GM12891 (cell line): ENCODE results near the gene KLK14.

Experiments used
- DNase-seq: peaks from one replicate; pipeline ENCODE4 v3.0.0; 2011; ENCODE audit warnings: low spot score; ENCODE audit not compliant: insufficient read length
- FAIRE-seq: peaks from 2 replicates; lab custom pipeline; 2011; peaks lifted over from hg19 to GRCh38; lab: Jason Lieb, UNC
- PAX5 ChIP-seq: IDR thresholded peaks from 2 replicates; pipeline ENCODE4 v1.6.1; 2011; ENCODE audit warnings: low read length, moderate library complexity, mild to moderate bottlenecking; ENCODE audit not compliant: insufficient read depth, severe bottlenecking
- POLR2A ChIP-seq: IDR thresholded peaks from 2 replicates; pipeline ENCODE4 v1.6.1; 2011; ENCODE audit warnings: low read depth, low read length, control low read depth
- POLR2AphosphoS5 ChIP-seq: IDR thresholded peaks from 2 replicates; pipeline ENCODE4 v1.6.1; 2011; ENCODE audit warnings: low read depth, low read length, control low read depth
- POU2F2 ChIP-seq: IDR thresholded peaks from 2 replicates; pipeline ENCODE4 v1.6.1; 2011; ENCODE audit warnings: low read depth, mild to moderate bottlenecking, control low read depth, low read length, moderate library complexity
- SPI1 ChIP-seq: IDR thresholded peaks from 2 replicates; pipeline ENCODE4 v1.6.1; 2011; ENCODE audit warnings: low read depth, low read length, control low read depth
- TAF1 ChIP-seq: IDR thresholded peaks from 2 replicates; pipeline ENCODE4 v1.6.1; 2011; ENCODE audit warnings: low read depth, low read length, control low read depth

KLK14 gene

DNA sequence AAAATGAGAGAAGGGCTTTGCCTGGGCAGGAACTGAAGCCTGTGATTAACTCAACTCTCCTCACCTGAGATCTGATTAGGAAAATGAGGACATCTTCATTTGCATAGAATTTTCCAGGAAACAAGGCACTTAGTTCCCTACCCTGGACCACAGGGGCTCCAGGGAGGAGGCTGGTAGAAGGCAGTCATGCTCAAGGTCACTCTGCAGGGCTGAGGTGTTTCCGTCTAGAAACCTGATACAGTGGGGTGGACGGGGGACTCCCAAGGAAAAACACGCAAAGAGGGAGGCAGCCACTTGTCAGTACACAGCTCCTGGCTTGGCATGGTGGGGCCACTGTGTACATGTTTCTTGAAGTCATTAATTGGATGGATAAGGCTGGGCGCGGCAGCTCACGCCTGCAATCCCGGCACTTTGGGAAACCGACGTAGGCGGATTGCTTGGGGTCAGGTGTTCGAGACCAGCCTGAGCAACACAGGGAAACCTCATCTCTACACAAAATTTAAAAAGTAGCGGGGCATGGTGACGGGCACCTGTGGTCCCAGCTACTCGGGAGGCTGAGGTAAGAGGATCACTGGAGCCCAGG is 6.0 kb downstream of the KLK14 start:
- FAIRE-seq (no peak), DNase-seq (no peak)
- no peak for TF ChIP-seq PAX5
- no peak for TF ChIP-seq POLR2AphosphoS5
- TF ChIP-seq SPI1: no peak
- TF ChIP-seq POU2F2: no peak
- no peak for TF ChIP-seq TAF1
- TF ChIP-seq POLR2A: no peak

DNA sequence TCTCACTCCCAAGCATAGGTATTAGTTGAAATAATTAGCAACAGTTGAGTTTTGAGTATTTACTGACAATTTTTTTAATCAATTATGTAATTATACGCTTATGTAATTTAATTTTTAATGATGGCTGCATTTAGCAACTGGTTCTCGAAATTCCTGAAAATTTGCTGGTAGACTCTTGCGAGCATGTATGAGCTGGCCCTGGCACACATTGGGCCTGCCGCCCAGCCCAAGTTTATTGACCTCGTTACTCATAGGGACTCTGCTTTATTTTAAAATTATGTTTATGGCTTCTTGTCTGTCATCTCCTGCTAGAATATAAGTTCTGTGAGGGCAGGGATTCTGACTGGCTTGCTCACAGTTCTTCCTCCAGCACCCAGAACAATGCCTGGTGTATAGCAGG is 6.7 kb downstream of the KLK14 start:
- no peak for DNase-seq
- TF ChIP-seq POU2F2 (no peak), POLR2AphosphoS5 (no peak), TAF1 (no peak), SPI1 (no peak), PAX5 (no peak), POLR2A (no peak)
- FAIRE-seq: no peak

DNA sequence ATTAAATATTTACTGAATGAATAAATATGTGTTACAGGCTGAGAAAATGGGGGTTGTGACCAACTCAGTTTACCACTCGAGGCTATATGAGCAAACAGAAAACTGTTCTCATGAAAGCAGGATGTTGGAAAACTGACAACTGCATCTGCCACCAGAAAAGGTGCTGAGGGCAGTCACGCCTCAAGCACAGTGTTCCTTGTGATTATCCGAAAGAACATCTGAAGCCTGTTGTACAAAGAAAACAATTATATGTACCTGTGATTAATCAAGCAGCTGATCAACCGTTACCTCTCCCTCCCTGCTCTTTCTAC is 11.6 kb downstream of the KLK14 start:
- FAIRE-seq (no peak), DNase-seq (no peak)
- TF ChIP-seq PAX5 (no peak), POU2F2 (no peak), TAF1 (no peak), POLR2AphosphoS5 (no peak), SPI1 (no peak), POLR2A (no peak)

DNA sequence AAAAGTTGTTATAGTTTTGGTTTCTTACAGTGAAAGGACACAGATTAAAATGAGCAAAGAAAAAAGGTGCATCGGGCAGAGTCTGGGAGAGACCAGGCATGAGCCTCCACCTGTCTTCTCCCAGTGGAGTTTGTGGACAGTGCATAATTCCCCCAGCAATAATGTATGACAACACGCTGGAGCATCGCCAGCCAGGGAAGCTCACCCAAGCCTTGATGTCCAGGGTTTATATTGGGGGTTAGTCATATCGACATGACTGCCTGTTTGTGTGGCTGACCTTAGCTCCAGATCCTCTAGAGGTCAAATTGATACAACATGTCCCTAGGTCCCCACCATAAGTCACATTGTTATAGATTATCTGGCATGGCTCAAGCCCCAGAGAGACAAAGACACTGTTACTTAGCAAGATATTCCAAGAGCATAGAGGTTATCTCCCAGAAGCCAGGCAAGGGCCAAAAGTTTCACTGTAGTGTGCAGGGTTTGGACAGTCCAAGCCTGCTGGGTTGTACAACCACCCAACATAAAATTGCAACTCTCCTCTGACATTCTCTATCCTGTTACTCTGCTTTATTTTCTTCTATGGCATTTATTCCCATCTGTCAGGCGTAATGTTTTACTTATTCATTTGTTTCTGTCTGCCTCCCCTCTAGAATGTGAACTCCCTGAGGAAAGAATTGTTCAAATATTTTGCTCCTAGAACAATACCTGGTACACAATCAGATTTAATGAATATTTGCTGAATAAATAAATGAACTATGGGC is 12.2 kb downstream of the KLK14 start:
- TF ChIP-seq POLR2AphosphoS5 (no peak), POLR2A (no peak), SPI1 (no peak)
- FAIRE-seq (no peak), DNase-seq (no peak)

DNA sequence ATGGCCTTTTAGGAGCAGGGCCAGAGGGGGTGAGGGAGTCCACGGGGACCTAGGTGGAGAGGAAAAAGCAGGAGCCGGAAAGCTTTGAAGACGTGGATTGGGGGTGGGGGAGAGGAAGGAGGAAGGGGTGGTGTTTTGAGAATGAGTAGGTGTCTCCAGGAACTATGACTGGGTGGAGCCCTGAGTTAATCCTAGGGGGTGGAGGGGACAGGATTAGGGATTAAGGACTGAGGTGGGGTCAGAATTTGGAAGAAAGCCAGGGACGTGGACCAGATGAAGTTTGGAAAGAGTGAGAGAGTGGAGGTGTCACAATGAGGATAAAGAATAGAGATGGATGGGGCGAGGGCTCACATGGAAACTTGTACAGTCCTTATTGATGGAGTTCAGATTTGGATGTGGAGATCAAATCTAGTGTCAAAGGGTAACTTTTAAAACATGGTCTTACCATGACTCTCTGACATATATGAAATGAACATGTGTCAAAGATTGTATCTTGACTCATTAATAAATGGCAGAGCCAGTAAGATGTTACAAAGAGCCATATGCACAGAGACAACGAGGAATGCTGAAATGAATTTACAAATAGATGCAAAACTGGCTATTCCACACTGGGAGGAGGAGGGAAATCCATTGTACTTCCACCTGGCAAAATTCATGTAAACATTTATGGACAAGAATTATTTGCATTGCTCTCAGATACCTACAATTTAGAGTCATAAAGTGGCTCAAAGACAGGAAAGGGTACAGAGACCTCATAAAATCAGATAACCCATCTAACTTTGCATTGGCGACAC is 16.1 kb downstream of the KLK14 start:
- no peak for FAIRE-seq
- TF ChIP-seq SPI1 (no peak), POLR2A (no peak), POLR2AphosphoS5 (no peak), TAF1 (no peak), POU2F2 (no peak), PAX5 (no peak)

DNA sequence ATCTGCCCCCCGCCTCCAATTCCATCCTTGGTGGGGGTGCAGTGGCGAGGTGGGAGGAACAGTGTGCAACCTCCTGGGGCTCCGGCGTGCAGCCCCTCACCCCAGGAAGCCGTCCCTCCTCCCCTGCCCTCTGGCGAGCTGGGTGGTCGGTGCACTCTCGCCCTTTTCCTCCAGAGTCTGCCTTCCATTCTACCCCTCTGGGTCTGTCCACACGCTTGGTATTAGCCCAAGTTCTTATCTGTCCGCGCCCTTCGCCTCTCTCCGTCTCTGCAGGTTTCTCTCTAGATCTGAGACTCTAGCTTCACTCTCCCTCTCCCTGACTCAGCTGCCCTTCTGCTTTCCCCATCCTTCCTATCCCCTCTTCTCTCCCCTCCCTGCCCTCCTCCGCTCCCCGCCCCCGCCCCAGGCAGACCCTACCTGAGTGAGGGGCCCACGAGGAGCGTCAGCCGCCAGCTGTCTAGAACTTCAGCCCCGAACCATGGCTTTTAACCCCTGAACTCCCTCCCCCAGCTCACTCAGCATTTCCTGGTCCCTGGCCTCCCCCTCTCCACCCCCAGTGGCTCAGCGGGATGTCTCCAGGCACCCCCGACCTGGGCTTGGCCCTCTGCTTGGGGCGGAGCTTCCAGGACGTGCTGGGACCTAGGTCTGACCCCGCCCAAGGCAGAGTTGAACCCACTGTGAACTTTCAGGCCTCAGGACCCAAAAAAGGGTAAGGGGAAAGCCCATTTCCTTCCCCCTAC is 17.3 kb downstream of the KLK14 start:
- no peak for DNase-seq
- FAIRE-seq: no peak
- TF ChIP-seq POU2F2: no peak
- no peak for TF ChIP-seq PAX5
- TF ChIP-seq POLR2AphosphoS5: no peak
- no peak for TF ChIP-seq TAF1
- no peak for TF ChIP-seq SPI1
- no peak for TF ChIP-seq POLR2A

More for the DNA sequence above, 16.1 kb downstream of the KLK14 start:
- no peak for DNase-seq

DNA sequence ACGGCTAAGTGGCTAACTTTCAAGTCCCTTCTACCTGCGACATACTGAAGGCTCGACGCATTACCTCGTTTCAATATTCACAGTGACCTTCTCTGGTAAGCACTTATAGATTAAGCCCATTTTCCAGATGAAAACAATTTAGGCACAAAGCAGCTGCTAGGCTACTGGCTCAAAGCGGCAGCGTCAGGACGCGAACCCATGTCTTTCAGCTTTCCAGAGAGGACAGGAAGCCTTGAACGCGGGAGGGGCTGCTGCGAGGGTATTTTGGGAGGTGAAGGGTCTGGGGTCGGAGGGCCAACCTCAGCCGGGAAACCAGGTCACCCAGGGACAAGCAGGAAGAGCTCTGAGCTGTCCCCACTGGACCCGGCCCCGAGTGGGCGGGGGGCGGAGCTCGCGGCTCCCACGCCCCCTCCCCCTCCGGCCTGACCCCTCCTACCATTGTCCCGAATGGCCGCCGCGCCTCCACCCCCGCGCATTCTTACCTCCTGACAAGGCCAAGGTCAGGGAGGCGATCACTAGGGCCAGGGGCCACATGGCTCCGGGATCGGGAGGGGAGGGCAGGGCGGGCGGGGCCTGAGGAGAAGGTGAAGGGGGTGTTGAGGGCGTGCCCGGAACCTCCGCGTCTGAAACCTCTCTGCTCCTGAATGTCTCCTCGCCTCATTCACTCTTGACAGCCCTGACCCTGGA is 18.0 kb downstream of the KLK14 start, which contains the start of gene KLK13:
Gene KLK13 (minus strand): TSS at position 559 of the 687 bp plus-strand sequence. CDS start 25 bp downstream, at position 534.
- FAIRE-seq (no peak), DNase-seq (no peak)
- no peak for TF ChIP-seq POU2F2
- TF ChIP-seq TAF1: no peak
- no peak for TF ChIP-seq PAX5
- TF ChIP-seq POLR2AphosphoS5: no peak
- TF ChIP-seq POLR2A: no peak
- TF ChIP-seq SPI1: no peak

DNA sequence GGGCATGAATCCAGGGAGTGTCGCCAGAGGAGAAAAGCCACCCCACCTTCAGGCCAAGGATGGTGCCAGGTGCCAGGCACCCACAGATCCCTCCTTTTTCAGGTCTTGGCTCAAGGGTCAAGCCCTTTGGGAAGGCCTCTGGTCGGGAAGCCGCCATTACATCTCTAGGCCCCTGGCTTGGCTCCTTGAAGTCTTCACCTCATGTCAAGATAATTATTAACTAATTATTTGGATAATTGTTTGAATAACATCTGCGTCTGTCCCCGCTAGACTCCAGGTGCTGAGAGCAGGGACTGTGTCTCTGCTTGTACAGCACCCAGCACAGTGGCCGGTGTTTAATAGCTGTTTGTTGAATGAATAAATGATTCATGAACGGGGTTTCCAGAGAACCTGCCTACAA is 19.0 kb downstream of the KLK14 start:
- TF ChIP-seq PAX5 (no peak), POU2F2 (no peak), POLR2AphosphoS5 (no peak), TAF1 (no peak), POLR2A (no peak), SPI1 (no peak)
- FAIRE-seq: no peak
- DNase-seq: no peak

DNA sequence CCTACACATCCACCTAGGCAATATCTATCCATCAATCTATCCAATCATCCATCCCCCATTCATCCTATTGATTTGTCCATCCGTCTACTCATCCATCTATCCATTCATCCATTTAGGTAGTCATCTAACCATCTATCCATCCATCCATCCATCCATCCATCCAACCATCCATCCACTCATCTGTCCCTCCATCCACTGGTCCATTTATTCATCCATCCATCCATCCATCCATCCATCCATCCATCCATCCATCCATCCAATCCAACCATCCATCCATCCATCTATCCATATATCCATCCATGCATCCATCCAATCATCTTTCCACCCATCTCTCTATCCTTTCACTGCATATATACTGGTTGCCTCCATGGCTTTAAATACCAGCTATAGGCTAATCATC is 21.7 kb downstream of the KLK14 start:
- FAIRE-seq (no peak), DNase-seq (no peak)
- no peak for TF ChIP-seq TAF1
- no peak for TF ChIP-seq POLR2AphosphoS5
- no peak for TF ChIP-seq POU2F2
- TF ChIP-seq SPI1: no peak
- no peak for TF ChIP-seq PAX5
- TF ChIP-seq POLR2A: no peak
